Measurements from ENCODE around the gene RAI1. TPM values are rescaled to one million over a fixed set of nuclear protein-coding genes. Genes with fewer than 3 reads are reported as not detected.

RAI1 gene
- total RNA-seq, 4 donors from 2014 or later, result 17.0 to 36.3 (median 22.3) TPM

DNA sequence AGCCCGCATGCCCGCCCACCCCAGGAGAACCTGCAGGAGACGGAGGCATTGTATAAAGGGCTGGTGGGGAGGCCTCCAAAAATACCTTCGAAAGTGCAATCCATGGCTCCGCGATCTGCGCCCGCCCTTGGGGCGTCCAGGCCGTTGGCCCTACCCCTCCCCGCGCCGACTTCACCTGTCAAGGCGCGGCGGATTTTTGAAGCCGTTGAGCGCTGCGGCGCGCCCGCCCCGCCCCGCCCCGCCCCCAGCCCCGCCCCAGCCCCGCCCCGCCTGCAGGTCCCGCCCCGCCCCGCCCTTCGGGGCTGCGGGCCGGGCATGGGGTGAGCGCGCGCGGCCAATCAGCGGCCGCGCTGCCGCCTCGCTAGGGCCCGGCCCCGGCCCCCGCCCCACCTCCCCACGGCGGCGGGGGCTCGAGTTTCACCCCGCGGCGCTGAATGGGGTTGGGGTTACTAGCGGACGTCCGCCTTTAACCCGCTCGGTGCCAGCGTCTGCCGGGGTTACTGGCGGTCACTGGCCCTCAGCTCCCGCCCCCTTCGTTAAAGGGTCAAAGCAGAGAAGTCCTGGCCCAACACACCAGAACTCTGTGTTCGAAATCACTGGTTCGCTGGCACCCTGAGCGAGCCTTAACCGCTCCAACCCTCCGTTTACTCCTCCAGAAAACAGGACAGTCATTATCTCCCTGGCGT, 142.3 kb downstream of the RAI1 start:
- Histone ChIP-seq H3K4me3 (peak overlapping the region; percentile 43 to 72 (median 51)), H3K9me3 (no peaks in the 10 kb centered on the region), H3K27ac (peak overlapping the region; percentile 91 to 96 (median 93)), H3K4me1 (peaks cover 80 to 98% (median 88%) of the 10 kb centered on the region in 3 donors), H3K36me3 (peaks cover 9 to 21% (median 9%) of the 10 kb centered on the region in 3 donors), H3K27me3 (no peaks in the 10 kb centered on the region)
- peak; percentile 53 for DNase-seq
- TF ChIP-seq, protein P1, sequence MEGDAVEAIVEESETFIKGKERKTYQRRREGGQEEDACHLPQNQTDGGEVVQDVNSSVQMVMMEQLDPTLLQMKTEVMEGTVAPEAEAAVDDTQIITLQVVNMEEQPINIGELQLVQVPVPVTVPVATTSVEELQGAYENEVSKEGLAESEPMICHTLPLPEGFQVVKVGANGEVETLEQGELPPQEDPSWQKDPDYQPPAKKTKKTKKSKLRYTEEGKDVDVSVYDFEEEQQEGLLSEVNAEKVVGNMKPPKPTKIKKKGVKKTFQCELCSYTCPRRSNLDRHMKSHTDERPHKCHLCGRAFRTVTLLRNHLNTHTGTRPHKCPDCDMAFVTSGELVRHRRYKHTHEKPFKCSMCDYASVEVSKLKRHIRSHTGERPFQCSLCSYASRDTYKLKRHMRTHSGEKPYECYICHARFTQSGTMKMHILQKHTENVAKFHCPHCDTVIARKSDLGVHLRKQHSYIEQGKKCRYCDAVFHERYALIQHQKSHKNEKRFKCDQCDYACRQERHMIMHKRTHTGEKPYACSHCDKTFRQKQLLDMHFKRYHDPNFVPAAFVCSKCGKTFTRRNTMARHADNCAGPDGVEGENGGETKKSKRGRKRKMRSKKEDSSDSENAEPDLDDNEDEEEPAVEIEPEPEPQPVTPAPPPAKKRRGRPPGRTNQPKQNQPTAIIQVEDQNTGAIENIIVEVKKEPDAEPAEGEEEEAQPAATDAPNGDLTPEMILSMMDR (IDR thresholded peaks at IDR 0.05), result peak in 1 of 6 experiments; percentile 6
- peak in 2 of 4 donors; percentile 39 to 55 for TF ChIP-seq POLR2A (IDR thresholded peaks at IDR 0.05)
- intact Hi-C loops (cut with DNase I), result no loop called here
- WGBS, 2 donors, result 0% methylated on average over 4 to 8 of the region's 69 CpGs

DNA sequence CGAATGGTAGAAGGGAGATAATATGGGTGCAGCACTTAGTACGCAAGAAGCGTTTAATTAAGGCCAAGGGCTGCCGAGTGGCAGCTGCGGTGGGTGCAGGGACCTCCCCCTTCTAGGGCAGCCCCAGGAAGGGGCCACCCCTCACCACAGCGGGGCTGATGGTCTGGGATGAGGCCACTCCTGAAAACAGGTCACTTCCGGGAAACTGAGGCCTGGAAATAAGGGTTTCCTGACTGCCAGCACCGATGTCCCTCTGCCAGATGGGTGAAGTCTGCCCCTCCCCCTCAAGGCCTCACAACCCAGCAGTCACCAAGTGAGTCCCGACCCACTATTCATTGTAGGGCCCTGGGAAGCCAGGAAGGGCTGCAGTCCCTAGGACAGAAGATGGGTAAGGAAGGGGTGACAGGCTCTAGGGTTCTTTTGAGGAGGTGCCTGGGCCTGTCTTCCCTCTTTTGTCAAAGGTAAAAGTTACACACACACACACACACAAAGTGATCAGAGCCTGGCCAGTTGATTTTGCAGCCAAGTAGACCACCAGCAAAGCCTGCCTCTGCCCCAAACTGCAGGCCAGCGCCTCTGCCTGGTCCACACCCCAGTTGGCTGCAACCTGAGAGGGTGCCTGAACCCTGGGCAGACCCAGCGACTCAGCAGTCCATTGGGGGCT, 143.0 kb downstream of the RAI1 start:
- no peak for DNase-seq
- Histone ChIP-seq H3K27ac (peak overlapping the region; percentile 91 to 96 (median 93)), H3K36me3 (peaks cover 2 to 14% (median 3%) of the 10 kb centered on the region in 3 donors), H3K4me3 (peak overlapping the region; percentile 8 to 72 (median 51)), H3K9me3 (no peaks in the 10 kb centered on the region), H3K4me1 (peaks cover 73 to 91% (median 81%) of the 10 kb centered on the region in 3 donors), H3K27me3 (no peaks in the 10 kb centered on the region)
- WGBS, 2 donors, result 29% methylated on average over 4 of the region's 11 CpGs; no CpG with 5 or more reads in 1 of the 2 donors
- TF ChIP-seq, protein P1 (IDR thresholded peaks at IDR 0.05), result peak in 1 of 6 experiments; percentile 1
- TF ChIP-seq POLR2A (IDR thresholded peaks at IDR 0.05), result no peak
- intact Hi-C loops (cut with DNase I), result no loop called here

DNA sequence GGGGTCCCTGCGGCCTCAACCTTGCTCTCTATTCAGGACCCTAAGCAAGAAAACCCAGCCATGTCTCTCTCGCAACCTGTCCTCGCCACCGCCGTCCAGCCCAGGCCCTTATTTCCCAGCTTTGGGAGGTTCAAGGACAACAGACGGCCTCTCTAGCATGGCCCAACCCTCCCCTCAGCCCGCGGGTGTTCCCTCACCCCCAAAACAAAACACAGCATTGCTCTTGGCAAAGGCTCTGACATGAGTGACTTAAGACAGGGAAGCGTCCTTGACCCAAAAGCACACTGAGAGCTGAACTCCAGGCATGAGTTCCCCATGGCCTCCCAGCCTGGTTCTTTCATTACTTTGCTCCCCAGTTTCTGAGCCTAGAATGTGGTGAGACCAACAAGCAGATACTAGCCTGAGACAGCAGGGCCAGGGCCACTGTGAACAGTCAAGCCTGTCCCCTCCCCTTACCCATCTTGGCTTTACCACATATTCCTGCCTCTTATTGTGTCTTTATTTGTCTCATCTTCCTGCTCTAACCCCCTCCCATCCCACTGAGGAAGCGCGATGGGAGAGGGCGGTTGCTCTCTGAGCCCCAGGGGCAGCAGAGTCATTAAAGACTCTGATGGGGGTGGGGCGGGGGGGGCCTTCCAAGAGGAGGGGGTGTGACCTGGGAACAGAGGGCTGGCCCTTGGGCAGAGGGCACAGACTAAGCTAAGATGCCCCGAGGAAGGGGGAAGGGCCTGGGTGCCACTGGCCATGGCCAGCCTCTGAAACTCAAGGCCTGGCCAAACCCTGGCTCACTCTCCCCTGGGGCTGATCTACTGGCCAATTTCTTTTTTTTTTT, 143.7 kb downstream of the RAI1 start:
- Histone ChIP-seq H3K36me3 (peaks cover 0 to 7% (median 0%) of the 10 kb centered on the region in 3 donors), H3K27me3 (no peaks in the 10 kb centered on the region), H3K27ac (peak overlapping the region; percentile 91 to 96 (median 93)), H3K4me3 (peak overlapping the region in 1 of 4 donors; percentile 72), H3K9me3 (no peaks in the 10 kb centered on the region), H3K4me1 (peaks cover 66 to 84% (median 74%) of the 10 kb centered on the region in 3 donors)
- WGBS, 2 donors, result 46 to 52% methylated on average over 7 to 8 of the region's 14 CpGs
- DNase-seq, result no peak
- intact Hi-C loops (cut with DNase I), result no loop called here
- TF ChIP-seq POLR2A (IDR thresholded peaks at IDR 0.05), result no peak
- TF ChIP-seq, protein P1 (IDR thresholded peaks at IDR 0.05), result no peak

DNA sequence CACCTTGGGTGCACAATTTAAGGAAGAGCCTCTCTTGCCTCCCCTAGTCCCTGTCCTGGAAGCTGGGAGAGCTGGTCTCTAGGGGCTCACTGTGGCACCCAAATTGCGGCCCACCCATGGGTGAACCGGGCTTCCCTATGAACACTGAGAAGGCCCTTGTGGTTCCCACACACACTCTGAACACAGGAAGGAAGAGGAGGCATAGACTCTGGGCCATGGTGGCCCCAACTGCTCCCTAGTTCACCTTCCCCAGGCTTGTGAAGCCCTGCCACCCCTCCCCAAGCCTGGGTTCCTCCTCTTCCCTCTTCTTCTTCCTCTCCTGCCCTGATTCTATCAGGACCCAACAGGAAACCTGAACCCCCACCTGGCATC, 145.1 kb downstream of the RAI1 start:
- Histone ChIP-seq H3K4me1 (peaks cover 64 to 84% (median 68%) of the 10 kb centered on the region in 3 donors), H3K27ac (peak overlapping the region; percentile 68 to 96 (median 92)), H3K27me3 (no peaks in the 10 kb centered on the region), H3K36me3 (no peaks in the 10 kb centered on the region), H3K4me3 (no peak overlapping the region), H3K9me3 (no peaks in the 10 kb centered on the region)
- DNase-seq, result no peak
- no peak for TF ChIP-seq POLR2A (IDR thresholded peaks at IDR 0.05)
- TF ChIP-seq, protein P1 (IDR thresholded peaks at IDR 0.05), result no peak
- intact Hi-C loops (cut with DNase I), result no loop called here
- 72% methylated on average over 2 of the region's 2 CpGs; no CpG with 5 or more reads in 1 of the 2 donors for WGBS, 2 donors

All from esophagus squamous epithelium (tissue), 5 donors.